H9 (cell line): Measurements from ENCODE around the gene HIBCH. TPM values are rescaled to one million over a fixed set of nuclear protein-coding genes. Genes with fewer than 3 reads are reported as not detected.
"Not testable (repeated sequence)": the region's sequence is repeated elsewhere in the genome, so short reads cannot be mapped to it uniquely, and the experiment has no call there.

Experiments used
- DNase-seq: peaks from one replicate; pipeline ENCODE4 v3.0.0-alpha.2; 2017
- H2AFZ ChIP-seq: one replicate; pipeline ENCODE4 v1.6.1; 2013; ENCODE audit warnings: mild to moderate bottlenecking, low read length, control low read depth, moderate library complexity
- H2AK5ac ChIP-seq: 2 replicates; pipeline ENCODE4 v1.6.1; 2013; ENCODE audit warnings: low read length, control low read depth, mixed read lengths; ENCODE audit not compliant: insufficient read length
- H2BK120ac ChIP-seq: one replicate; pipeline ENCODE4 v1.6.1; 2013; ENCODE audit warnings: low read depth, mild to moderate bottlenecking, low read length, control low read depth, inconsistent platforms; ENCODE audit not compliant: poor library complexity, severe bottlenecking
- H2BK12ac ChIP-seq: 2 replicates; pipeline ENCODE4 v1.6.1; 2013; ENCODE audit warnings: low read length, control low read depth, mixed read lengths, low read depth; ENCODE audit not compliant: insufficient read length
- H2BK15ac ChIP-seq: 2 replicates; pipeline ENCODE4 v1.6.1; 2013; ENCODE audit warnings: low read depth, low read length, control low read depth
- H2BK20ac ChIP-seq: one replicate; pipeline ENCODE4 v1.6.1; 2013; ENCODE audit warnings: low read depth, mild to moderate bottlenecking, low read length, control low read depth, inconsistent platforms; ENCODE audit not compliant: poor library complexity, severe bottlenecking
- H2BK5ac ChIP-seq: 2 replicates; pipeline ENCODE4 v1.6.1; 2013; ENCODE audit warnings: low read length, control low read depth, mixed read lengths; ENCODE audit not compliant: insufficient read length
- H3K14ac ChIP-seq: 2 replicates; pipeline ENCODE4 v1.6.1; 2013; ENCODE audit warnings: low read length, control low read depth; ENCODE audit not compliant: insufficient read depth
- H3K18ac ChIP-seq: 2 replicates; pipeline ENCODE4 v1.6.1; 2013; ENCODE audit warnings: low read depth, mild to moderate bottlenecking, mixed read lengths, low read length, control low read depth; ENCODE audit not compliant: insufficient read length
- H3K23ac ChIP-seq: 2 replicates; pipeline ENCODE4 v1.6.1; 2013; ENCODE audit warnings: low read length, control low read depth, mixed read lengths, low read depth; ENCODE audit not compliant: insufficient read length
- H3K23me2 ChIP-seq: 2 replicates; pipeline ENCODE4 v1.6.1; 2013; ENCODE audit warnings: low read depth, mild to moderate bottlenecking, mixed read lengths, low read length, control low read depth; ENCODE audit not compliant: insufficient read length, poor library complexity, severe bottlenecking
- H3K27ac ChIP-seq: 2 replicates; pipeline ENCODE4 v1.5.1; 2013; ENCODE audit warnings: low read length, control low read depth, mixed read lengths, low read depth; ENCODE audit not compliant: insufficient read length
- H3K27me3 ChIP-seq: 2 replicates; pipeline ENCODE4 v1.6.1; 2013; ENCODE audit warnings: low read length, control low read depth, inconsistent platforms; ENCODE audit not compliant: insufficient read depth
- H3K4ac ChIP-seq: 2 replicates; pipeline ENCODE4 v1.6.1; 2013; ENCODE audit warnings: low read depth, mild to moderate bottlenecking, control low read depth, inconsistent platforms, low read length, moderate library complexity
- H3K4me1 ChIP-seq: 2 replicates; pipeline ENCODE4 v1.6.1; 2013; ENCODE audit warnings: low read length, control low read depth, inconsistent platforms; ENCODE audit not compliant: insufficient read depth
- H3K4me2 ChIP-seq: 2 replicates; pipeline ENCODE4 v1.6.1; 2013; ENCODE audit warnings: low read length, control low read depth, mixed read lengths; ENCODE audit not compliant: insufficient read length, insufficient read depth
- H3K56ac ChIP-seq: 2 replicates; pipeline ENCODE4 v1.6.1; 2013; ENCODE audit warnings: low read depth, mild to moderate bottlenecking, mixed read lengths, low read length, control low read depth; ENCODE audit not compliant: insufficient read length
- H3K79me1 ChIP-seq: 2 replicates; pipeline ENCODE4 v1.6.1; 2013; ENCODE audit warnings: low read depth, mild to moderate bottlenecking, moderate library complexity, low read length, control low read depth, inconsistent platforms; ENCODE audit not compliant: insufficient read depth, poor library complexity, severe bottlenecking
- H3K79me2 ChIP-seq: 2 replicates; pipeline ENCODE4 v1.6.1; 2013; ENCODE audit warnings: low read length, control low read depth, inconsistent platforms; ENCODE audit not compliant: insufficient read depth
- H3K9ac ChIP-seq: 2 replicates; pipeline ENCODE4 v1.6.1; 2013; ENCODE audit warnings: low read length, control low read depth, mixed read lengths; ENCODE audit not compliant: insufficient read length; ENCODE audit errors: extremely low read depth
- H3K9me3 ChIP-seq: one replicate; pipeline ENCODE4 v1.6.1; 2013; ENCODE audit warnings: low read depth, low read length, inconsistent platforms; ENCODE audit not compliant: control insufficient read depth
- H3T11ph ChIP-seq: one replicate; pipeline ENCODE4 v1.6.1; 2013; ENCODE audit warnings: mild to moderate bottlenecking, low read length, control low read depth, inconsistent platforms
- H4K20me1 ChIP-seq: one replicate; pipeline ENCODE4 v1.6.1; 2013; ENCODE audit not compliant: control insufficient read depth, insufficient read length, insufficient read depth
- H4K5ac ChIP-seq: 2 replicates; pipeline ENCODE4 v1.6.1; 2013; ENCODE audit warnings: low read depth, mild to moderate bottlenecking, mixed read lengths, low read length, control low read depth; ENCODE audit not compliant: insufficient read length
- H4K8ac ChIP-seq: replicated peaks from 2 replicates; pipeline ENCODE4 v1.6.1; 2013; ENCODE audit warnings: low read length, control low read depth, mixed read lengths, low read depth; ENCODE audit not compliant: insufficient read length
- H4K91ac ChIP-seq: 2 replicates; pipeline ENCODE4 v1.6.1; 2013; ENCODE audit warnings: low read depth, mild to moderate bottlenecking, moderate library complexity, mixed read lengths, low read length, control low read depth; ENCODE audit not compliant: insufficient read length
- H3K27ac Mint-ChIP-seq, 3 experiments: 2 replicates in 2 of 3; 3 replicates in 1 of 3; pipeline ENCODE4 v1.8.0; 2020 to 2021; ENCODE audit warnings: mixed read lengths in 3 of 3, mild to moderate bottlenecking in 1 of 3, moderate library complexity in 1 of 3
- H3K27me3 Mint-ChIP-seq: 2 replicates; pipeline ENCODE4 v1.8.0; 2021; ENCODE audit warnings: low read depth, mild to moderate bottlenecking, moderate library complexity, mixed read lengths
- H3K36me3 Mint-ChIP-seq, 3 experiments: 2 replicates in 2 of 3; 3 replicates in 1 of 3; pipeline ENCODE4 v1.8.0; 2020 to 2021; ENCODE audit warnings: low read depth in 3 of 3, mixed read lengths in 3 of 3; ENCODE audit not compliant: insufficient read depth in 1 of 3
- H3K4me1 Mint-ChIP-seq, 2 experiments: 2 replicates each; pipeline ENCODE4 v1.8.0; 2020; ENCODE audit warnings: mixed read lengths in 2 of 2
- H3K4me3 Mint-ChIP-seq, 2 experiments: 2 replicates in 1 of 2; 3 replicates in 1 of 2; pipeline ENCODE4 v1.8.0; 2020 to 2021; ENCODE audit warnings: mild to moderate bottlenecking in 2 of 2, mixed read lengths in 2 of 2, moderate library complexity in 1 of 2
- H3K9me3 Mint-ChIP-seq, 2 experiments: 2 replicates in 1 of 2; 3 replicates in 1 of 2; pipeline ENCODE4 v1.8.0; 2020; ENCODE audit warnings: mild to moderate bottlenecking in 2 of 2, mixed read lengths in 2 of 2, moderate library complexity in 1 of 2
- CTCF ChIP-seq: fragments of 200-600 bp; sonication (generic); conservative IDR thresholded peaks from 3 replicates; pipeline ENCODE4 v1.8.0; 2021; ENCODE audit warnings: antibody characterized with exemption, mild to moderate bottlenecking
- WGBS: extraction: QIAGEN DNeasy Blood & Tissue Kit; methylation state at CpG from one replicate; pipeline ENCODE4 v1.1.7; 2013; ENCODE audit warnings: missing lambda C conversion rate, low lambda C conversion rate, mixed read lengths; ENCODE audit not compliant: insufficient read length; ENCODE audit errors: extremely low coverage; 5-methylcytosine and 5-hydroxymethylcytosine counted together
- total RNA-seq: library from RNA; stranded (reverse); gene quantifications from 2 replicates; pipeline ENCODE4 v1.2.1, GENCODE V29; 2021

Gene HIBCH
- total RNA-seq, 1 experiment from 2014 or later: 28.0 TPM

GRCh38 chr2:190235101-190235500 lies 84.5 kb downstream of the HIBCH start:
- Histone ChIP-seq H3K79me1 (no peaks in the 10 kb centered on the region), H4K5ac (no peak overlapping the region), H3K4ac (no peak overlapping the region), H2AK5ac (no peak overlapping the region), H4K8ac (no peak overlapping the region), H4K20me1 (no peaks in the 10 kb centered on the region), H2BK12ac (no peak overlapping the region), H3K79me2 (no peaks in the 10 kb centered on the region), H2BK20ac (no peak overlapping the region), H2AFZ (no peak overlapping the region), H4K91ac (no peak overlapping the region), H3K23me2 (no peaks in the 10 kb centered on the region), H3K56ac (no peak overlapping the region), H3K27ac (no peak overlapping the region), H3K14ac (no peak overlapping the region), H3K27me3 (no peaks in the 10 kb centered on the region), H3K9me3 (no peaks in the 10 kb centered on the region), H3K23ac (no peak overlapping the region), H2BK5ac (no peak overlapping the region), H2BK120ac (no peak overlapping the region), H3K4me2 (no peak overlapping the region), H2BK15ac (no peak overlapping the region), H3K4me1 (no peaks in the 10 kb centered on the region), H3K9ac (no peak overlapping the region), H3T11ph (no peak overlapping the region), H3K18ac (no peak overlapping the region)
- H3K36me3 Mint-ChIP-seq: peaks cover 10 to 21% (median 12%) of the 10 kb centered on the region in 3 experiments
- peaks cover 2% of the 10 kb centered on the region in 2 experiments; a peak in 4 of 5 replicates for H3K9me3 Mint-ChIP-seq
- no CpG with 5 or more reads among the region's 4 CpGs for whole genome bisulfite sequencing
- TF ChIP-seq CTCF: no peak
- H3K27me3 Mint-ChIP-seq: no peaks in the 10 kb centered on the region
- DNase-seq: no peak
- no peak overlapping the region for H3K27ac Mint-ChIP-seq
- H3K4me3 Mint-ChIP-seq: no peak overlapping the region
- H3K4me1 Mint-ChIP-seq: no peaks in the 10 kb centered on the region

- not testable (repeated sequence) for H2BK15ac ChIP-seq, H2BK12ac ChIP-seq, H3K79me1 ChIP-seq, H3K18ac ChIP-seq, H2BK20ac ChIP-seq, H3K9ac ChIP-seq, H3K4me2 ChIP-seq, H3K4ac ChIP-seq, H3K79me2 ChIP-seq, H3K23me2 ChIP-seq, H4K8ac ChIP-seq, H3K4me1 Mint-ChIP-seq, H4K91ac ChIP-seq, H3K4me1 ChIP-seq, H3K4me3 Mint-ChIP-seq, H2AFZ ChIP-seq, H3K9me3 ChIP-seq, H3K14ac ChIP-seq, H3K27ac Mint-ChIP-seq, H3K56ac ChIP-seq, H3K27me3 ChIP-seq, DNase-seq, H3K27ac ChIP-seq, H2AK5ac ChIP-seq, H2BK5ac ChIP-seq, H4K20me1 ChIP-seq, H3T11ph ChIP-seq, H4K5ac ChIP-seq, H2BK120ac ChIP-seq, H3K23ac ChIP-seq, H3K27me3 Mint-ChIP-seq
- WGBS: no CpG with 5 or more reads among the region's 12 CpGs
- peaks cover 50 to 61% (median 59%) of the 10 kb centered on the region in 3 experiments for H3K36me3 Mint-ChIP-seq
- peaks cover 42 to 45% of the 10 kb centered on the region in 2 experiments for H3K9me3 Mint-ChIP-seq
Measured at GRCh38 chr2:190223989-190224388, 95.6 kb downstream of the HIBCH start.
